Left ventricle myocardium inferior (tissue), 1 donor: ENCODE data around the gene ADGRA3. TPM values are rescaled to one million over a fixed set of nuclear protein-coding genes. Genes with fewer than 3 reads are reported as not detected.
"Not testable (repeated sequence)": the region's sequence is repeated elsewhere in the genome, so short reads cannot be mapped to it uniquely, and the experiment has no call there.

ENCODE experiments used
- DNase-seq: peaks from one replicate; pipeline ENCODE4 v3.0.0-alpha.2; 2020
- H3K27ac ChIP-seq: fragments of 200-600 bp; replicated peaks from 2 replicates; pipeline ENCODE4 v1.8.0; 2021
- H3K27me3 ChIP-seq: fragments of 200-600 bp; 2 replicates; pipeline ENCODE4 v1.8.0; 2021; ENCODE audit warnings: low read depth
- H3K36me3 ChIP-seq: fragments of 200-600 bp; 2 replicates; pipeline ENCODE4 v1.8.0; 2021
- H3K4me1 ChIP-seq: fragments of 200-600 bp; 2 replicates; pipeline ENCODE4 v1.8.0; 2021
- H3K4me3 ChIP-seq: fragments of 200-600 bp; 2 replicates; pipeline ENCODE4 v1.8.0; 2021; ENCODE audit warnings: mild to moderate bottlenecking, moderate library complexity
- H3K9me3 ChIP-seq: fragments of 200-600 bp; replicated peaks from 2 replicates; pipeline ENCODE4 v1.8.0; 2021
- CTCF ChIP-seq: fragments of 200-600 bp; IDR thresholded peaks from 2 replicates; pipeline ENCODE4 v1.8.0; 2021; ENCODE audit warnings: antibody characterized with exemption, mild to moderate bottlenecking, borderline replicate concordance
- intact Hi-C: fragments of 100-400 bp; cut with micrococcal nuclease; formaldehyde crosslinking; loops from one replicate; pipeline ENCODE4 v1.11.0; 2022
- total RNA-seq: library from RNA; stranded (reverse); fragmentation: NEBNext Ultra II Directional; extraction: Animal tissue kit (Norgen Biotek cat#: 25700); gene quantifications from one replicate; pipeline ENCODE4 v1.2.1, GENCODE V29; 2021
- donor health status: DM: no; HTN: yes; CAD: no; lungs with severe emphysema.

Gene ADGRA3
- total RNA-seq, 1 donor from 2014 or later, result 26.9 TPM

- peaks cover 15% of the 10 kb centered on the region for H3K36me3 ChIP-seq
- no peak for TF ChIP-seq CTCF
- intact Hi-C loops, result no loop called here
Observed at GRCh38 chr4:22384154-22384553, 131.7 kb downstream of the ADGRA3 start.

DNA sequence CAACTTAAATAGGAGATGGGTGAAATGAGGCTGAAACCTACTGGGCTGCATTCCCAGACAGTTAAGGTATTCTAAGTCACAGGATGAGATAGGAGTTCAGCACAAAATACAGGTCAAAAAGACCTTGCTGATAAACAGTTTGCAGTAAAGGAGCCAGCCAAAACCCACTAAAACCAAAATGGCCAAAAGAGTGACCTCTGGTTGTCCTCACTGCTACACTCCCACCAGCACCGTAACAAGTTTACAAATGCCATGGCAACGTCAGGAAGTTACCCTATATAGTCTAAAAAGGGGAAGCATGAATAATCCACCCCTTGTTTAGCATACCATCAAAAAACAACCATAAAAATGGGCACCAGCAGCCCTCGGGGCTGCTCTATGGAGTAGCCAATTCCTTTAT lies 133.7 kb downstream of the ADGRA3 start:
- DNase-seq, H3K27ac ChIP-seq, H3K27me3 ChIP-seq, intact Hi-C loops, H3K4me3 ChIP-seq, H3K9me3 ChIP-seq, H3K36me3 ChIP-seq: not testable (repeated sequence)
- peaks cover 22% of the 10 kb centered on the region for H3K4me1 ChIP-seq

More at GRCh38 chr4:22384154-22384553, 131.7 kb downstream of the ADGRA3 start:
- H3K27me3 ChIP-seq, result no peaks in the 10 kb centered on the region
- no peak overlapping the region for H3K4me3 ChIP-seq
- no peak overlapping the region for H3K27ac ChIP-seq
- H3K9me3 ChIP-seq, result no peaks in the 10 kb centered on the region
- DNase-seq, result no peak
- peaks cover 22% of the 10 kb centered on the region for H3K4me1 ChIP-seq

DNA sequence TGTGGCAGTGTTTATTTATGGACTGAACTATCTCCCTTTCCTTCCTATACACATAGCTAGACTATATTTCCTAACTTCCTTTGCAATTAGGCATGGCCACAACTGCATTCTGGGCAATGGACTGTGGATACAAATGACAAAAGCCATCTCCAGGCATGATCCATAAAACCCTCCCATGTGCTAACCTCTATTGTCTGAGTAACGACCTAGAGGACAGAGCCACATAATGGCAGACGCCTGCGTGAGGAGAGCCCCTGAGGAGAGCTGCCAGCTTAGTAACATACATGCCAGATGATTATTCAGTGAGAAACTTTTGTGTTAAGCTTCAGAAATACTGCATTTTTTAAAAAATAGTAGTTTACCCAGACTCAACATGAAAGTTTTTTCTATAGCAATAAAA lies 142.9 kb downstream of the ADGRA3 start:
- intact Hi-C loops, result no loop called here
- no peak for DNase-seq
- H3K9me3 ChIP-seq, result no peaks in the 10 kb centered on the region
- H3K36me3 ChIP-seq, result no peaks in the 10 kb centered on the region
- no peaks in the 10 kb centered on the region for H3K27me3 ChIP-seq
- no peak overlapping the region for H3K27ac ChIP-seq
- H3K4me1 ChIP-seq, result no peaks in the 10 kb centered on the region
- no peak for TF ChIP-seq CTCF
- no peak overlapping the region for H3K4me3 ChIP-seq

DNA sequence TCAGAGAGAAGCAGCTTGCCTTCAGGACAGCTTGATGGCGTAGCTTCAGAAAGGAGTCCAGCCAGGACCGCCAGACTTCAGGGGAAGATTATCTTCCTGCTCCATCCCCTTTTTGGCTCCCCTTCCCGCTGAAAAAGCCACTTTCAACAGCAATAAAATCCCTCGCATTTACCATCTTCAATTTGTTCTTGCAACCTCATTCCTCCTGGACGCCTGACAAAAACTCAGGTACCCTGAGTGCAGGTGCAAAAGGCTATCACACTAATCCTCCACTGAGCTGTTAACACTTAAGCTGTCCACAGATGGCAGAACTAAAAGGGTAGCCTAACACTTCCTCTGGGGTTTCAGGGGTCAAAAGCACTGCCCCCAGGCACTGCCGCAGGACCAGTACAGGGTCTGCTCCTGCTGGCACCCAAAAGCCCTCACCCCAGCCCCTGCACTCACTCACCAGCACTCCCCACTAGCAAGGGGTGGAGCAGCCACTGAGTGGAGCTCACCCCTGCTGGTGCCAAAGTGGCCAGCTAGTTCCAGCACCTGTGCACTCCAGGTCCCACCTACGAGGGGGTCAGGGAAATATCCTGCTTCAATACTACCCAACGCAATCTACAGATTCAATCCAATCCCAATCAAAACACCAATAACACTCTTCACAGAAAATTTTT lies 145.8 kb downstream of the ADGRA3 start:
- no peaks in the 10 kb centered on the region for H3K9me3 ChIP-seq
- no peaks in the 10 kb centered on the region for H3K36me3 ChIP-seq
- no peak for TF ChIP-seq CTCF
- DNase-seq, result no peak
- intact Hi-C loops, result no loop called here
- no peaks in the 10 kb centered on the region for H3K27me3 ChIP-seq
- no peak overlapping the region for H3K4me3 ChIP-seq
- no peaks in the 10 kb centered on the region for H3K4me1 ChIP-seq
- H3K27ac ChIP-seq, result no peak overlapping the region

GRCh38 chr4:22363787-22364186 lies 152.1 kb downstream of the ADGRA3 start:
- H3K4me3 ChIP-seq, result no peak overlapping the region
- no peak for TF ChIP-seq CTCF
- DNase-seq, result no peak

GRCh38 chr4:22363036-22363435 lies 152.8 kb downstream of the ADGRA3 start:
- Histone ChIP-seq H3K36me3 (no peaks in the 10 kb centered on the region), H3K27me3 (no peaks in the 10 kb centered on the region), H3K4me1 (no peaks in the 10 kb centered on the region), H3K9me3 (peaks cover 11% of the 10 kb centered on the region), H3K27ac (no peak overlapping the region), H3K4me3 (no peak overlapping the region)
- TF ChIP-seq CTCF, result no peak
- intact Hi-C loops, result no loop called here
- DNase-seq, result no peak

More at GRCh38 chr4:22363787-22364186, 152.1 kb downstream of the ADGRA3 start:
- Histone ChIP-seq H3K27me3 (no peaks in the 10 kb centered on the region), H3K4me1 (no peaks in the 10 kb centered on the region), H3K9me3 (peaks cover 10% of the 10 kb centered on the region), H3K27ac (no peak overlapping the region), H3K36me3 (no peaks in the 10 kb centered on the region)
- intact Hi-C loops, result no loop called here
